ENCODE data around the gene CHRNB2. TPM values are rescaled to one million over a fixed set of nuclear protein-coding genes. Genes with fewer than 3 reads are reported as not detected.

The CHRNB2 gene
- total RNA-seq, 1 experiment from 2014 or later: 0.21 TPM

GRCh38 chr1:154577346-154578057 lies 9.9 kb downstream of the CHRNB2 start:
- no TSS peak for BruUV-seq (replicated peaks)
- DNase-seq (ENCODE audit: low read depth, low spot score): no peak
- Histone ChIP-seq H3K4me1 (ENCODE audit: control insufficient read depth, insufficient read depth, low read length) (no peaks in the 10 kb centered on the region), H3K27me3 (ENCODE audit: control insufficient read depth, insufficient read depth, low read length) (no peaks in the 10 kb centered on the region), H3K36me3 (ENCODE audit: control insufficient read depth, insufficient read depth, low read length) (peaks cover 5% of the 10 kb centered on the region; the same call in 1 of the 2 replicates), H3K9me3 (ENCODE audit: control insufficient read depth, insufficient read depth, low read depth, low read length) (no peaks in the 10 kb centered on the region), H3K4me3 (ENCODE audit: low read depth in 2 of 2, low read length in 2 of 2) (no peak overlapping the region), H3K27ac (ENCODE audit: low read length) (no peak overlapping the region)
- ChIA-PET POLR2A (no interaction called here), CTCF (no interaction called here)
- intact Hi-C loops (cut with micrococcal nuclease; ENCODE audit: unreplicated experiment) (no loop called here), in situ Hi-C loops (cut with HindIII; ENCODE audit: low pct_unique_long_range_greater_than_20kb, low sequenced_read_pairs) (no loop called here)
- ATAC-seq: peak; percentile 7; the same call in 1 of the 2 replicates
- TF ChIP-seq, protein P1, sequence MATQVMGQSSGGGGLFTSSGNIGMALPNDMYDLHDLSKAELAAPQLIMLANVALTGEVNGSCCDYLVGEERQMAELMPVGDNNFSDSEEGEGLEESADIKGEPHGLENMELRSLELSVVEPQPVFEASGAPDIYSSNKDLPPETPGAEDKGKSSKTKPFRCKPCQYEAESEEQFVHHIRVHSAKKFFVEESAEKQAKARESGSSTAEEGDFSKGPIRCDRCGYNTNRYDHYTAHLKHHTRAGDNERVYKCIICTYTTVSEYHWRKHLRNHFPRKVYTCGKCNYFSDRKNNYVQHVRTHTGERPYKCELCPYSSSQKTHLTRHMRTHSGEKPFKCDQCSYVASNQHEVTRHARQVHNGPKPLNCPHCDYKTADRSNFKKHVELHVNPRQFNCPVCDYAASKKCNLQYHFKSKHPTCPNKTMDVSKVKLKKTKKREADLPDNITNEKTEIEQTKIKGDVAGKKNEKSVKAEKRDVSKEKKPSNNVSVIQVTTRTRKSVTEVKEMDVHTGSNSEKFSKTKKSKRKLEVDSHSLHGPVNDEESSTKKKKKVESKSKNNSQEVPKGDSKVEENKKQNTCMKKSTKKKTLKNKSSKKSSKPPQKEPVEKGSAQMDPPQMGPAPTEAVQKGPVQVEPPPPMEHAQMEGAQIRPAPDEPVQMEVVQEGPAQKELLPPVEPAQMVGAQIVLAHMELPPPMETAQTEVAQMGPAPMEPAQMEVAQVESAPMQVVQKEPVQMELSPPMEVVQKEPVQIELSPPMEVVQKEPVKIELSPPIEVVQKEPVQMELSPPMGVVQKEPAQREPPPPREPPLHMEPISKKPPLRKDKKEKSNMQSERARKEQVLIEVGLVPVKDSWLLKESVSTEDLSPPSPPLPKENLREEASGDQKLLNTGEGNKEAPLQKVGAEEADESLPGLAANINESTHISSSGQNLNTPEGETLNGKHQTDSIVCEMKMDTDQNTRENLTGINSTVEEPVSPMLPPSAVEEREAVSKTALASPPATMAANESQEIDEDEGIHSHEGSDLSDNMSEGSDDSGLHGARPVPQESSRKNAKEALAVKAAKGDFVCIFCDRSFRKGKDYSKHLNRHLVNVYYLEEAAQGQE (IDR thresholded peaks at IDR 0.05; ENCODE audit: insufficient read depth in 1 of 2, low read depth in 2 of 2, low read length in 1 of 2): no peak
- TF ChIP-seq, protein P2, sequence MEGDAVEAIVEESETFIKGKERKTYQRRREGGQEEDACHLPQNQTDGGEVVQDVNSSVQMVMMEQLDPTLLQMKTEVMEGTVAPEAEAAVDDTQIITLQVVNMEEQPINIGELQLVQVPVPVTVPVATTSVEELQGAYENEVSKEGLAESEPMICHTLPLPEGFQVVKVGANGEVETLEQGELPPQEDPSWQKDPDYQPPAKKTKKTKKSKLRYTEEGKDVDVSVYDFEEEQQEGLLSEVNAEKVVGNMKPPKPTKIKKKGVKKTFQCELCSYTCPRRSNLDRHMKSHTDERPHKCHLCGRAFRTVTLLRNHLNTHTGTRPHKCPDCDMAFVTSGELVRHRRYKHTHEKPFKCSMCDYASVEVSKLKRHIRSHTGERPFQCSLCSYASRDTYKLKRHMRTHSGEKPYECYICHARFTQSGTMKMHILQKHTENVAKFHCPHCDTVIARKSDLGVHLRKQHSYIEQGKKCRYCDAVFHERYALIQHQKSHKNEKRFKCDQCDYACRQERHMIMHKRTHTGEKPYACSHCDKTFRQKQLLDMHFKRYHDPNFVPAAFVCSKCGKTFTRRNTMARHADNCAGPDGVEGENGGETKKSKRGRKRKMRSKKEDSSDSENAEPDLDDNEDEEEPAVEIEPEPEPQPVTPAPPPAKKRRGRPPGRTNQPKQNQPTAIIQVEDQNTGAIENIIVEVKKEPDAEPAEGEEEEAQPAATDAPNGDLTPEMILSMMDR (IDR thresholded peaks at IDR 0.05): no peak
- TF ChIP-seq SIN3A (IDR thresholded peaks at IDR 0.05; ENCODE audit: borderline replicate concordance, insufficient read depth, low read depth, low read length) (no peak), TCF7L2 (IDR thresholded peaks at IDR 0.05; ENCODE audit: low read depth, low read length) (no peak), POLR2AphosphoS5 (IDR thresholded peaks at IDR 0.05; ENCODE audit: low read depth, low read length) (no peak)

- intact Hi-C loops (cut with micrococcal nuclease; ENCODE audit: unreplicated experiment) (no loop called here), in situ Hi-C loops (cut with HindIII; ENCODE audit: low pct_unique_long_range_greater_than_20kb, low sequenced_read_pairs) (no loop called here)
- no peak for DNase-seq (ENCODE audit: low read depth, low spot score)
- ATAC-seq: no peak
- ChIA-PET POLR2A (no interaction called here), CTCF (no interaction called here)
- no peaks in the 10 kb centered on the region for H3K9me3 ChIP-seq (ENCODE audit: control insufficient read depth, insufficient read depth, low read depth, low read length)
- peaks cover 7% of the 10 kb centered on the region; the same call in 1 of the 2 replicates for H3K36me3 ChIP-seq (ENCODE audit: control insufficient read depth, insufficient read depth, low read length)
- H3K27ac ChIP-seq (ENCODE audit: low read length): no peak overlapping the region
- TF ChIP-seq POLR2AphosphoS5 (IDR thresholded peaks at IDR 0.05; ENCODE audit: low read depth, low read length): no peak
- TF ChIP-seq, protein P2 (IDR thresholded peaks at IDR 0.05): no peak
- no peak for TF ChIP-seq SIN3A (IDR thresholded peaks at IDR 0.05; ENCODE audit: borderline replicate concordance, insufficient read depth, low read depth, low read length)
- no peak for TF ChIP-seq TCF7L2 (IDR thresholded peaks at IDR 0.05; ENCODE audit: low read depth, low read length)
- TF ChIP-seq, protein P1 (IDR thresholded peaks at IDR 0.05; ENCODE audit: insufficient read depth in 1 of 2, low read depth in 2 of 2, low read length in 1 of 2): no peak
- BruUV-seq (replicated peaks): no TSS peak
- H3K4me1 ChIP-seq (ENCODE audit: control insufficient read depth, insufficient read depth, low read length): no peaks in the 10 kb centered on the region
- no peak overlapping the region for H3K4me3 ChIP-seq (ENCODE audit: low read depth in 2 of 2, low read length in 2 of 2)
- H3K27me3 ChIP-seq (ENCODE audit: control insufficient read depth, insufficient read depth, low read length): no peaks in the 10 kb centered on the region
Measured at GRCh38 chr1:154578058-154578418, 10.5 kb downstream of the CHRNB2 start.

All from Panc1 (cell line).